ENCODE data around the gene OOSP3. TPM values are rescaled to one million over a fixed set of nuclear protein-coding genes. Genes with fewer than 3 reads are reported as not detected.

OOSP3 gene
- total and polyA plus RNA-seq, 8 donors, result not detected

GRCh38 chr11:59867946-59868345 lies 10.6 kb upstream of the OOSP3 start:
- FAIRE-seq (no peak), ATAC-seq (no peak)
- intact Hi-C loops (cut with DNase I), result no loop called here

GRCh38 chr11:59872076-59872475 lies 6.5 kb upstream of the OOSP3 start:
- FAIRE-seq (no peak), DNase-seq (no peak), ATAC-seq (peak in 1 of 4 donors; percentile 53)
- peaks cover 0 to 4% (median 0%) of the 10 kb centered on the region in 4 donors for H3K9me3 ChIP-seq
- H3K36me3 ChIP-seq, result no peaks in the 10 kb centered on the region
- no peak for TF ChIP-seq CTCF (IDR thresholded peaks at IDR 0.05)
- no peaks in the 10 kb centered on the region for H3K27me3 ChIP-seq
- intact Hi-C loops (cut with DNase I), result no loop called here
- H3K4me1 ChIP-seq, result peaks cover 7 to 12% (median 11%) of the 10 kb centered on the region in 3 donors
- no peak overlapping the region for H3K27ac ChIP-seq
- H3K4me3 ChIP-seq, result no peak overlapping the region

More at GRCh38 chr11:59867946-59868345, 10.6 kb upstream of the OOSP3 start:
- Histone ChIP-seq H3K27ac (no peak overlapping the region), H3K27me3 (no peaks in the 10 kb centered on the region), H3K9me3 (peaks cover 0 to 4% (median 0%) of the 10 kb centered on the region in 4 donors), H3K4me3 (no peak overlapping the region), H3K36me3 (no peaks in the 10 kb centered on the region), H3K4me1 (peaks cover 0 to 15% (median 0%) of the 10 kb centered on the region in 3 donors)
- WGBS, 2 donors, result 64 to 73% methylated on average over 2 of the region's 2 CpGs
- DNase-seq, result no peak
- TF ChIP-seq CTCF (IDR thresholded peaks at IDR 0.05), result no peak

GRCh38 chr11:59875856-59876519 lies 2.6 kb upstream of the OOSP3 start:
- intact Hi-C loops (cut with DNase I), result no loop called here
- peak in 1 of 6 donors; percentile 16 for DNase-seq

GRCh38 chr11:59877325-59877724 lies 1.3 kb upstream of the OOSP3 start:
- intact Hi-C loops (cut with DNase I), result no loop called here
- Histone ChIP-seq H3K27ac (peak overlapping the region in 1 of 4 donors; percentile 30), H3K36me3 (no peaks in the 10 kb centered on the region), H3K4me1 (peaks cover 12 to 17% (median 12%) of the 10 kb centered on the region in 3 donors), H3K4me3 (no peak overlapping the region), H3K27me3 (no peaks in the 10 kb centered on the region), H3K9me3 (no peaks in the 10 kb centered on the region)
- DNase-seq, result no peak
- FAIRE-seq, result no peak
- TF ChIP-seq CTCF (IDR thresholded peaks at IDR 0.05), result no peak
- ATAC-seq, result no peak

More at GRCh38 chr11:59875856-59876519, 2.6 kb upstream of the OOSP3 start:
- FAIRE-seq, result no peak
- peak; percentile 69 to 88 (median 77) for ATAC-seq
- no peaks in the 10 kb centered on the region for H3K9me3 ChIP-seq
- H3K27me3 ChIP-seq, result no peaks in the 10 kb centered on the region
- peak overlapping the region in 1 of 4 donors; percentile 30 for H3K27ac ChIP-seq
- H3K4me3 ChIP-seq, result no peak overlapping the region
- whole genome bisulfite sequencing, 2 donors, result 9 to 11% methylated on average over 9 of the region's 9 CpGs
- TF ChIP-seq CTCF (IDR thresholded peaks at IDR 0.05), result no peak
- peaks cover 12 to 17% (median 12%) of the 10 kb centered on the region in 3 donors for H3K4me1 ChIP-seq
- no peaks in the 10 kb centered on the region for H3K36me3 ChIP-seq

- ATAC-seq (no peak), DNase-seq (no peak), FAIRE-seq (no peak)
- H3K4me1 ChIP-seq, result peaks cover 12 to 17% (median 12%) of the 10 kb centered on the region in 3 donors
- no peak overlapping the region for H3K27ac ChIP-seq
- intact Hi-C loops (cut with DNase I), result no loop called here
- H3K9me3 ChIP-seq, result no peaks in the 10 kb centered on the region
- no peak overlapping the region for H3K4me3 ChIP-seq
- H3K36me3 ChIP-seq, result no peaks in the 10 kb centered on the region
- H3K27me3 ChIP-seq, result no peaks in the 10 kb centered on the region
- no peak for TF ChIP-seq CTCF (IDR thresholded peaks at IDR 0.05)
Measured at GRCh38 chr11:59877784-59878183, 798 bp upstream of the OOSP3 start.
